Stimulated activated CD8-positive, alpha-beta memory T cell treated with anti-CD3 and anti-CD28 coated beads, Interleukin-7, amount 100 ng/mL, for 4 hours (primary cell): ENCODE measurements around the gene PPFIBP2.

Source experiments
- DNase-seq, 2 donors: peaks; one replicate each; pipeline ENCODE4 v3.0.0-alpha.2; 2020; ENCODE audit warnings: low read depth in 2 of 2

Gene PPFIBP2

DNA sequence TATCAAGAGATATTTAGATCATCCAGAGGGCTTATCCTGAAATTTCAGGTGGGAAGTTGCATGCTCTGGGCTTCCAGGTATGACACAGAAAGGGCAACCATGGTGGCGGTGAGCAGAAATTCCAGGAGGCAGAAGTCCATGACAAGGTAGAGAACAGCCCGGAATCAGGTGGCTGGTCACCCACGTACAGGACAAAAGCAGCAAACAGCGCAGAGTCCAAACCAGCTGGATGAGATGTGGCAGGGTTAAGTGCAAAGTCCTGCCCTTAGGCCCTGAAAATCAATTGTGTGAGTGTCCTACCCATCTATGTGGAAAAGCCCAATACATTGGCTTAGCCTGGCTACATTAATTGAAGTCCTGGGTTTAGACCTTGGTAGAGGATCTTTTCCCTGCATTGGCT is 11.6 kb downstream of the PPFIBP2 start:
- DNase-seq, result no peak

DNA sequence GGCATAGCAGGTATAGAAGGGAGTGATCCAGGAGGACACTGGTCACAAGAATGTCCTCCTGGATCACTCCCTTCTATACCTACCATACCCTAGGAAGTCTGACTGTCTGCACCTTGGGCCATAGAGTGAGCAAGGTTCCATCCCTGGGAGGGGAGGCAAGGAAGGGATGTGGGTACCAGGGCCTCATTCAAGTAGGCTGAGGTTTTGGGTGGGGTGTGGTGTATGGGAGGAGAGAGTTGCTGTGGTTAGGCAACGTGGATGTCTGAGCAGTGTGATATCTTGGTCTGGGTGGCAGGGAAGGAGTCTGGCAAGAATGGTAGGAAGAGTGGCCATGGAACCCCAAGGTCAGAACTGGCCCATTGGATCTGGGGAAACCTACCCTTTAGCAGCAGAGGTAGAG is 13.2 kb downstream of the PPFIBP2 start:
- DNase-seq, result no peak

DNA sequence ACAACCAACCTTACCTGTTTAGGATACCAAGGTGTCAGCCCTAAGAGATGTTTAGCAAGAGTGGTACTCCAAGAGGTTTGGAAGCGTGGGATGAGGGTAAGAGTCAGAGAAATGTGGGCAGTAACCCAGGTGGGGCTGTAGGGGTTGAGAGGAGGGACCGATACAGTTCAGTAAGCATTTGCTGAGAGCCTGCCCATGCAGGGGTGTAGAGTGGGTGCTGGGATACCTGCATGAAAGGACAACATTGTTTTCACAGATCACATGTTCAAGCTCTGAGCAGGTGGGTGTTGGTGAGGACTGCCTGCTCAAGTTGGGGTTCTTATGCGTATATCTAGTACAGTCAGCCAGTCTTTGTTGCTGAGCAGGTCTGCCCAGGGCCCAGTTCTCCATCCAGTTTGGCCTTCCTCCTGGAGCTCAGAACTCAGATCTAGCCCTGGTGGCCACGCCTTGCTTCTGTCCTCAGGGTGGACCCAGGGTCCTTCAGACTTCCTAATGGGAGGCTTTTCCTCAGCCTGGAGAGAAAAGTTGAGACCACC is 14.8 kb downstream of the PPFIBP2 start:
- DNase-seq, result no peak

DNA sequence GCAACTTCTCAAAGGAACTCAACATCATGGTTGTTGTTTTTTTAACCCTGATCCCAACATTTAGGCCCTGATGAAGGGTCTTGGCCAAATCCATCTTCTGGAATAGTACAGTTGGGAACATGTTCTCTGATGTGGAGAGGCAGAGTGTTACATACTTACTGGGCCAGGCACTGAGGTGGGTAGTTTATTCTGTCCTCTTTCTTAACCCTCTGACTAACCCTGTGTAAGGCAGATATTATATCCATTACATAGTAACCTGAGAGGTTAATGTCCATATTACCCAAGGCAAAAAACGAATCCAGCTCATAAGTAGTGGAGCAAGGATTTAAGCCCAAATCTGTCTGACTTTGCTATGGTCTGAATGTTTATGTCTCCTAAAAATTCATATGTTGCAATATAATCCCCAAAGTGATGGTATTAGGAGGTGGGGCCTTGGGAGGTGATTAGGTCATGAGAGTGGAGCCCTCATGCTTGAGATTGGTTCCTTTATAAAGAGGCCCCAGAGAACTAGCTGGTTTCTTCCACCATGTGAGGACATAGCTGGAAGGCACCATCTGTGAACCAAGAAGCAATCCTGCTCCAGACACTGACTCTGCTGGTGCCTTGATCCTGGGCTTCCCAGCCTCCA is 16.3 kb downstream of the PPFIBP2 start:
- DNase-seq, result no peak

DNA sequence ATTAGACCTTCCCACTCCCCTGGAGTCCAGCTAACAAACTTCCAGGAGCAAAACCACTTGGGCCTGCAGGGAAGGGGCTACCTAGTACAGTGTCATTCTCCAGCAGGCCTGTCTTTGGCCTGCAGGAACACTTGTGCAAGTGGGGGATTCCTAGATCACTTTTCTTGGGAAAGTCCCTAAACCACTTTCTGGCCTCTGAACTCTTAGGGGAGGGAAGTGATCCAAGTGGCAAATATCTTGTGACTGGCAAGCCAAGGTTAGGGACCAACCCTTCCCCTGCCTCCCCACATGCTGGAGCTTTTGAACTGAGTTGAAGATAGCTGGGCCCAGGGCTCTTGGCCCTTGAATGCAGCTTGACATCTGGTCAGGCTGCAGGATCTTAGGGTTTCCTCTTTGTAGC is 17.2 kb downstream of the PPFIBP2 start:
- DNase-seq, result no peak

DNA sequence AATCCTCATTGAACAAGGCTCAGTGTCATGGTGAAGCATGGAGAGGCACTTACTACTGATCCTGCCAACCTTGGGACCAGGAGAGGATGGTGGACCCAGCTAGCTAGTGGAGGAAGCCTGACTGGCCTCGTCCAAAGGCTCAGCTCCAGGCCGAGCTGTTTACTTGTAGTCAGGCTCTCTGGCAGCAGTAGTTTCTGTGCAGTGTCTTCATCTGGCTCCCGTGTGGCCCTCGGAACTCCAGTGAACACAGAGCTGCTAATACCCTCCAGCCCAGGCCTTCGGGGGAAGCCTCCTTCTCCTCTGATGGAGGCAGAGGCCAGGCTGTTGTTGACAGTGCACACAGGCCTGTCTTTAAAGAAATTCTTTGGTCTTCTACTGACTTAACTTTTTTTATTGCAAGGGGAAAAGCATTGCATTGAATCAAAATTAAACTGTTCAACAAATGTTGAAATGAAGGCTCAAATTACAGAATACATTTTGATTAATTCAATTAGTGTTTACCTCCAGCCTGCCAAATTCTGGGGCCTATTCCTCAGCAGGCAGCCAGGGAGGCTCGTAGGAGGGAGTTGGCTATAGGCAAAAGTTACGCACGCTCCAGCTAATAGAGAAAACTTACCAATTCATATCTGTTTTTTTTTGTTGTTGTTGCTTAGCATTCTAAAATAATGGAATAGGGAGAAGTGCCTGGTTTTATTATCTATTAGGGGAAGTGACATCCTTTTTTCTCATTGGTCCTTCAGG is 18.8 kb downstream of the PPFIBP2 start:
- DNase-seq, result no peak

DNA sequence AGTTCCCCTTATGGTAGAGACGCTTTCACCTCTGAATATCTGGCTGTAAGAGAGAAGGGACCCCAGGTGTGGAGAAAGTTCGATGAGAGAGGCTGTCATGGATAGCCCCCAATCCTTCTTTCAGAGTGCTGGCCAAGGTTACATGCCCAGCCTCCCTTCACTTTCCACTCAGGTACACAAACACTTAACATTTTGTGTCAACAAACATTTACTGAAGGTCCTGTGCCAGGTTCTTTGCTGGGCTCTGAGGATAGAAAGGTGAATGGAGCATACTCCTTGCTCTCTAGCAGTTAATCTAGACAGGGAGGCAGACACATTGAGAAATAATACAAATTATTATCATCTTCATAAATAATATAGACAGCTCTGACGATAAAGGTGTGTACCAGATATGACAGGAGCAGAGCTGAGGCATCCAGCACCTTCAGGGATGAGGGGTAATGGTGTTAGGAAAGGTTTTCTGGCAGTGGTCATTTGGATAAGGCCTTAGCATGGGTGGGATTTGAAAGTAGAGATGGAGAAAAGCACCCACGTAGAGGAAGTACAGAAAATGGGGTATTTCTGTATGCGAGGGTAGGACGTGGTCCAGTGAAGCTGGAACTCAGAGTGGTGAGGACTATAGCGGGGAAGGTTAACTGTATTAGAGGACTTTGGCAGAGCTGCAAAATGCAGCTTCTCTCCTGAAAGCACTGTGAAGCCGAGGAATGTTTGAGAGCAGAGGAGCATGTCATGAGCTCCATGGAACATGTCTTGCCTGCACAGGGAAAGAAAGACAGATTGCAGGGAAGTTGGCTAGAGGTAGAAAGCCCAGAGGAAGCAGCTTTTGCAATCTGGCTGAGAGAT is 19.6 kb downstream of the PPFIBP2 start:
- DNase-seq, result no peak

DNA sequence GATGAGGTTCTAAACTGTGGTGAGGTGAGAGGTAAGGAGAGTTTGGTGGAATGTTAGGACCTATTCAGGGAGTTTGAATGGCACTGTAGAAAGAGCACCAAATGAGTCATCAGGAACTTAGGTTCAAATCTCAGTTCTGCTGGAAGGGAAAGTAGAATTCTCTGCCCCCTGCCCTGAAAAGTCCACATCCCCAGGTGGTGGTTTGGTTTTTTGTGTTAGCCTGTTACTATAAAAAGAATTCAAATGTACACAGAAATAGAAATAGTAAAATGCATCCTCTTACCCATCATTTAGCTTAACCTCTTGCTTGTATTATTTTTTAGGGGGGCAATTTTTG is 20.2 kb downstream of the PPFIBP2 start:
- DNase-seq, result no peak

DNA sequence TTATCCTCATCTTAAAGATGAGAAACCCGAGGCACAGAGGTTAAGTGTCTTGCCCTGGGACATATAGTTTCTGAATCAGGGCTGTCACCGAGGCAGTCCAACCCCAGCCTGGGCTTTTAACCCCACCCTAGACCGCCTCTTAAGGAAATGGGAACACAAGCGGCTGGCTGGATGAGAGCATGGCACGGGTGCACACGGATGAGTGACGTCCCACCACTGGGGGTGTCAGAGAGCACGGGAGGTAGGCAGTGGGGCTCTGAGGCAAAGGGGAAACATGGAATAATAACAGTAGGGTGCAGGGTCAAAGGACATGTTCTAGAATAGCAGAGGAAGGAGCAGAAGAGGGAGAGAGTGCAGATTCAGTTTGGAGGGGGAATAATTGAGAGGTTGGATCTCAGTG is 22.3 kb downstream of the PPFIBP2 start:
- DNase-seq, result no peak

DNA sequence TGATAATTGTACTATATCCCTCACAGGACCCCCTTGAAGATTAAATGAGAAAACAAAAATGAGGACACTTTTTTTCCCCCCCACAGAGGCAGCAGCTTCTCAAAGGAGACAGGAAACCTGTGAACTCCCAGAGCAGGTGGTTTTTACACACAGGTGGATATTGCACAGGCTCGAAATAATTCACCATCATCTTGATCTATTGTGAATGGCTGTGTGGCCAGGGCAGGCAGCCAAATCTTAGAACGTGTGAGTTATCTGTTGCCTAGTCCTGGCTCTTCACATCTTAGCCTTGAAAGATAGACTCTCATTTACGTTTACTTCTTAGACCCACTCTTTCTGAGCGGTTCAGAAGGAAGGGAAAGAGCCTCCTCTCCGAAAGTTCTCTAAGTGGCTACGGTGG is 23.5 kb downstream of the PPFIBP2 start:
- no peak for DNase-seq

DNA sequence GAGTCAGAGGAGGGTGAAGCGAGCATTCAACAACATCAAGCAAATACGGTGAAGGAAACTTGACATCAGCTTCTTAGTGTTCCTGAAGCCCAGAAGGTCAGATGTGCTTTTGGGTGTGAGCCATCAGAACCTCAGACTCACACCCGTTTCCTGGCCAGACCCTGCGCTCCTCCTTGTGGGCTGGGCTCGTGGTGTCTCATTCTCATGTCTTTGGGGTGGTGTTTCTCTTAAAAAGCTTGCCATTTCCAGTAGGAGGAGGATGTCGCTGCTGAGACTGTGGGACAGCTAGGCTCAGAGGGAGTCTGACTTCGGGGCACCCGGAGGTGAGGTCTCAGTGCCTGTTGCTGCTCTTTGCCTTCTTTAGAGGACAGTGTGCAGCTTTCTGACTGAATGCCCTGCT is 24.2 kb downstream of the PPFIBP2 start:
- peak in 1 of 2 donors; percentile 6 for DNase-seq

DNA sequence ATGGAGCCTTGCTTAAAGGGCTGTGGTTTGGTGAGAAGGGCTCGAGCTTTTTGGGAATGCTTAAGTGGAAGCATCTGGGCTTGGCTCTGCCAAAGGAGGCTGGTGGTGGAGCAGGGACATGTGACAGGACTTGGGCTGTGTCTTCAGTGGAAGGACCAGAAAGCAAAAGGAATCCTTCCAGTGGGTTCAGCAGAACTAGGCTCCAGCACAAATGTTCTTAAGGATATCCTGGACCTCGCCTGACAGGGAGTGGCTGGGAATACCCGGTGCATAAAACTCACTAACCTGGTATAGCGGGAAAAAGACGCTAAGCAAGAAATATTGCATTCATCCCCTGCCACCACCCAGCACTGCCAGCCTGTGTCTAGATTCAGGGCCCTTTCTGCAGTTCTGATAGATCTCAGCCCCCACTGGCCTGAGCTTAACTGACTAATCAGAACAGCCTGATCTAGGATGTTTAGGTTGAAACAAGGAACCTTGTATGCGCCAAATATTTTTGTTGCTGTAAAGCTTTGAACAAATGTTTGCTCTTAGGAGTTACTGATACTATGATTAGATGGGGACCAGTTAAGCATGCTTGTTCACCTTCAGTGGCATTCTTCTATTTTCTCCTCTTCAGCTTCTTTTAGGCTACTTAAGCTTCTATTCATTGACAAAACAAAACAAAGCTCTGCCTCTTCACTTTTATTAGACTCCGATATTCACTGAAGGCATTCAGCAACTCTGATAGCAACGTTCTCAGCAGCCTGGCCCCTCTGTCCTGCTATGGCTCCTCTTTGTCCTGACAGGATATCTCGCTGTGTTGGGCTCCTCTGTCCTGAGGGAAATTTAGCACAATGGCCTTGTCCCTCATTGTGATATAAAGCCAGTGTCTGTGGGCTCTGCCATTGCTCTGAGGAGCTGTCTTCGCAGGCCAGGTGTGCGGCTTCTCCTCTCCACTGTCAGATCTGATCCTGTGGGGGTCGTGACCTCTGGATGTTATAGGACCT is 25.0 kb downstream of the PPFIBP2 start:
- no peak for DNase-seq

DNA sequence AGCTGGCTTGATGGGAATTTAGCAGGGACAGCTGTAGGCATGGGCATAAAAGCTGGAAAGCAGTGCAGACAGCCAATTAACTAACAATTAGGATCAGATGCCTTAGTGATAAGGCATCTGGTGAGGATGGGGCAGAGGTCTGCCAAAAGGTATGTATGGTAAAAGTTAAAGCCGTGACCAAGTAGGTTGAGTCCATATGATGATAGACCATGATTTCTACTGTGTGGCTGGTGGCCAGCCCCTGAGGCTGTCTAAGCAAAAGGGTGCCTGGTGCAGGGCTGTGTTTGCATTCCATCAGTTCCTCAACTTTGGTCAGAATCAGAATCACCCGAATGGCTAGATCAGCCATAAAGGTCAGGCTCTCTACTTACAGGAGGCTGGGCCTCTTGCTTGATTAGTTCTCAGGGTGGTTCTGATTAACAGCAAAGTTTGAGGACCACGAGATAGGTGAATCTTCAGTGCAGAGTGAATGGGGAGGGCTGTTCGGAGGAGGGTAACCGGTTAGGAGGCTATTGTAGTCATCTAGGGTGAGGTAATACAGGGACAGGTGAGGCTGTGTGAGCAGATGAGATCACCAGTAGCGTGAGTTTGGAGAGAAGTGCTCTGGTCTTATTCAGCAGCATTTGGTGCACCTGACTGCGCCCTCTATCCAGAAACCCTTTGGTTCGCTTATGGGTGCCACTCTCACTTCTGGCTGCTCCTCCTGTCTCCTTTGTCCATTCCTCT is 27.2 kb downstream of the PPFIBP2 start:
- DNase-seq, result no peak

DNA sequence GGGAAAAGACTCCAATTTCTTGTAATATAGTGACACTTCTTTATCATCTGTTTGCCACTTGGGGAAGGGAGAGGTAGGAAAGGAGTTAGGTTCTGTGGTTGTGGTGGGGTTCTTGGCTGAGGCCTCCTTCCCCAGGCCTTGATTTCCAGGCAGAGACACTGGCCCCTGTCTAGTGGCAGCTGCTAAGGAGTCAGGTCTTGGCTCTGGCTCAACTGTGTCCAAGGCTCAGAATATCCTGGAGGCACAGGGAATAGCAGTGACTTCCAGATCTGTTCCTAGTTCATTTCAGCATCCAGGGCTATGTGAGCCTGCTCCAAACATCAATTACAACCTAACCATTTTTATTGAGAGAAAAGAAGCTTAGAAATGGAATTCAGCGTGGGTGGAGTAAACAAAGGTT is 29.5 kb downstream of the PPFIBP2 start:
- DNase-seq, result no peak

DNA sequence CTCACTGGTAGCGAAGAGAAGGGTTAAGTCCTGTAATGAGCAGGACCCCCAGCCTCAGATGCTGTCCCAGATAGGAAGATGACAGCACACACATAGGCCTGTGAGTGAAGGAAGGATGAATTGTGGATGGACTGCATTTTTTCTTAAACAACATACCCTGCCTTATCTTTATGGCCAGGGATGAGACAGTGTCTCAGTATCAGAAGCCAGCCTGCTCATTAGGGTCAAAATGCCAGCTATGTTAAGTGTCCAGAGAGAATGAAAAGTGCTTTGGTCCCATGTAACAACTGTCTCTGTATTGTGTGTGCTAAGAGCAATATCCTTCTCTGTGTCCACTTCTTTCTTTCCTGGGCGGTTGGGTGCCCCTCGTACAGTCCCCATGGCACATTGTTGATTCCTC is 30.2 kb downstream of the PPFIBP2 start:
- DNase-seq, result no peak

DNA sequence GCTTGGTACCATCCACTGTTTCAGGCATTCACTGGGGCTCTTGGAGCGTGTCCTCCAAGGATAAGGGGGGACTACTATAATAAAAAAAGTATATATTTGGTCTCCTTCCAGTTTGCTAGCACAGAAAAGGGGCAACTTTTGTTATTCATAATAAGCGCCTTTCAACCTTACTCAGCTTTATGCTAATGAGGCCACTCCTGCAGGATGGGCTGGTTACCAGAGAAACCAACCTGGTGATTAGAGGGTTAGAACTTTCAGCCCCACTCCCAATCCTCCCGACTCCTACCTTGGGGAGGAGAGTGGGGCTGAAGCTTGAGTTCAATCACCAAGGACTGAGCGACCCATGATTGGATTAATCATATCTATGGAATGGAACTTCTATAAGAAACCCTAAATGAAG is 31.8 kb downstream of the PPFIBP2 start:
- no peak for DNase-seq

DNA sequence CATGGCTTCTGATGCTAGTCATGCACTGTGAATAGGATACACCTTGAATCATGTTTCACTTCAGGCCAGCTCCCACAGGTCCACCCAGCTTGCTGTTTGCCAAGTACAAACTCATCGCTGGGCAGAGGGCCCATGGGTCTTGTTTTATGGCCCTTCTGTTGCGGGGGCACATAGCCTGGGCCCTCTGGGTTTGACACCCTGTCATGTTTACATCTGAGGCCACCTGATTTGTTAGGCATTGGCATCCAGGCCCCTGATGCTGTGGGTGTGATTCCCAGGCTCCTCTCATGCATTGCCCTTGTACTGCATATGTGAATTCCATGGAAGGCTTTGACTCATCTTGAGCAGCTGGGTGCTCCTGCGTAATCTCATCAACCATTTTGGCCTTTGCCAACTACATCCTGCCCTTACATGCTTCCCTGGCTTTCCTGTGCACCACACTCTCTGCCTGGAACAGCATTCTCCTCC is 32.6 kb downstream of the PPFIBP2 start:
- no peak for DNase-seq

DNA sequence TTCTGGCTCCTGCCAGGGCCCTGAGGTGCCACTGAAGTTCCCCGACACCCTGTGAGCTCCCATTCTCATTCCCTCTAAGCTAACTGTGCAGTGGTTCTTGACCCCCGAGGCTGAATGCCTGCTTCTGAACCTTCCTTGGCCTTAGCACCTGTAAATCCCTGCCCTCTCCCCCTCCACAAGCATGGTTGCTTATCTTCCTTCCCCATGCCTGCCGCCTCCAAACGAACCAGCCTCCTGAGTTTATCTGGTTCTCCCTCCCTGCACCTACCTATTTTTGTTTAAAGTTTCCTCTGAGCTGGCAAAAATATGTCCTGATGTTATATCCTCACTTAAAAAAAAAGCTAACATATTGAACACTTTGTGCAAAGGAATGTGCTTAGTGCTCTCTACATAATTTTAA is 33.9 kb downstream of the PPFIBP2 start:
- no peak for DNase-seq

DNA sequence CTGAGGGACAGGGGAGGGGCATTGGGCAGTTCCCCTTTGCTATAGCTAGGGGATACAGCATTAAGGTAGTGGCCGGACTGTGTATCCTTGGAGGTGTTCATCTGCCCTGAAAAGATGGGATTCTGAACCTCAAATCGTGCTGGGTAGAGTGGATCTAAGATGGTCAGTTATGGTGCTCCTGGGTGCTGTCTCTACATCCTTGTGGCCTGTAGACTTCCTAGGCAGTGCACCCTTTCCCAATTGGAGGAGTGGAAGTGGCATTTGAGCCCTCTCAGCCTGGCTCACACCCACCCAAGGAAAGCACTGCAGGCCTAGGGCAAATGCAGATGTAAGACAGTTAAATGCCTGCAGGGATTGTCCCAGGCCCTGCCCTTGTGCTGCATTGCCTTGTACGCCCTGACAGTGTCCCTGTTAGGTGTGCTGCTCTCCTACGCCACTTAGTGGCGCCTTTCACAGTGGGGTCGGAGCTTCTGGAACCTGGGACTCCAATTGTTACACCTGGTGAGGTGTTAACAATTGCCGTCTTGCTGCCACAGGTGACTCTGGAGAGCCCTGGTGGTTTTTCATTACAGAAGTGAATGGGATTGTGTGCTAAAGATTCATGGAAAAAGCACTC is 35.0 kb downstream of the PPFIBP2 start:
- DNase-seq, result no peak

DNA sequence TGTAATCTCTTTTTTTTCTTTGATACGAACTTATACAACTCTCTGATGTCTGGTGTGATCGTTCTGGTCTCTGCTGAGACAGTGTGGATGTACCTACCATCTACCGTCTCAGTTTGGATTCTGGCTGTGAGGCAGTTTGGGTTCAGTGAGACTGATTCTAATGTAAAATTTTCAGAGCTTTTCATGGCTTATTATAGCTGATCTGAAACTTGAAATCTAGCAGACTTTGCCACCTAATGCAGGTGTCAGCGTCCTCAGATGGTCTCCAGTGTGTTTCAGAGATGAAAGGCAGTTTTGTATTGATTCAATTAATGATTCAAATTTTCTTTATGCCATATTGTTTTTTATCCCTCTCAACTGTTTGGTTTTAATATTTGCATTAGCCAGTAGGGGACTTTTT is 35.9 kb downstream of the PPFIBP2 start:
- DNase-seq, result no peak
